Measurements from ENCODE around the gene PPP1R14C.
A peak's percentile ranks its signal among the peaks of the same experiment; 100 is the strongest.

Gene PPP1R14C, protein sequence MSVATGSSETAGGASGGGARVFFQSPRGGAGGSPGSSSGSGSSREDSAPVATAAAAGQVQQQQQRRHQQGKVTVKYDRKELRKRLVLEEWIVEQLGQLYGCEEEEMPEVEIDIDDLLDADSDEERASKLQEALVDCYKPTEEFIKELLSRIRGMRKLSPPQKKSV

DNA sequence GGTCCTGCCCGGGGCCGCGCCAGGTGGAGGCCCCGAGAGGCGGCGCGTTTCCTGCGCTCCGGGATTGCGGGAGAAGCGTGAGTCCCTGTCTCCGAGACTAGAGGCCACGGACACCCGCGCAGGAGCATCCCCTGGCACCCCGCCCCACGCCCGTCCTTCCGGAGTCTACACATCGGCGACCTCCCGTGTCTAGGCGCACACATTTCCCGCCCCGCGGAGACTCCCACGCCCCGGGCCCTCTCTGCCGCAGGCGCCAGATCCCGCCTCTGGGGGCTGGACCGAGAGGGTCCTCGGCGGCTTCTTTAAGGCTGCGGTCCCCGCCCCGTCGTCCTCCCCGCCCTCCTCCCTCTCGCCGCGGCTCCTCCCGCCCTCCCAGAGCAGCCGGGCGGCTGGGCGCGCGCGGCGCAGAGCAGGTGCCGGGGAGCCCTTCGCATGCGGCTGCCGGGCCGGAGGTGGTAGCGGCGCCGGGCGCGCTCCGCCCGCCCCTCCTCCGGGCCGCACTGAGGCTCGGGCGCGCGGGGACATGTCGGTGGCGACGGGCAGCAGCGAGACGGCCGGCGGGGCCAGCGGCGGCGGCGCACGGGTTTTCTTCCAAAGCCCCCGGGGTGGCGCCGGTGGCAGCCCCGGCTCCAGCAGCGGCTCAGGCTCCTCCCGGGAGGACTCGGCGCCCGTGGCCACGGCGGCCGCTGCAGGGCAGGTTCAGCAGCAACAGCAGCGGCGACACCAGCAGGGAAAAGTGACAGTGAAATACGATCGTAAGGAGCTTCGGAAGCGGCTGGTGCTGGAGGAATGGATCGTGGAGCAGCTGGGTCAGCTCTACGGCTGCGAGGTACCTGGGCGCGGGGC, at the start of gene PPP1R14C:
PPP1R14C (plus strand) TSS at position 375 of the 846 bp plus-strand sequence; CDS start at position 524, 149 bp downstream.
- Histone ChIP-seq H3K9me3 (ENCODE audit: control insufficient read depth, low read length) (no peaks in the 10 kb centered on the region), H3K4me1 (no peaks in the 10 kb centered on the region), H3K4me3 (ENCODE audit: low read depth, low read length) (peak within 1 kb of the TSS; percentile 51), H3K27me3 (ENCODE audit: control insufficient read depth, insufficient read depth, low read length) (no peaks in the 10 kb centered on the region), H3K27ac (no peak within 1 kb of the TSS), H3K36me3 (ENCODE audit: control insufficient read depth, insufficient read depth, low read length) (no peaks in the 10 kb centered on the region), H3K9ac (no peak within 1 kb of the TSS), H3K4me2 (ENCODE audit: low read length) (peak within 1 kb of the TSS; percentile 67), H2AFZ (peak within 1 kb of the TSS; percentile 84), H3K79me2 (no peaks in the 10 kb centered on the region)
- TF ChIP-seq, protein P1, sequence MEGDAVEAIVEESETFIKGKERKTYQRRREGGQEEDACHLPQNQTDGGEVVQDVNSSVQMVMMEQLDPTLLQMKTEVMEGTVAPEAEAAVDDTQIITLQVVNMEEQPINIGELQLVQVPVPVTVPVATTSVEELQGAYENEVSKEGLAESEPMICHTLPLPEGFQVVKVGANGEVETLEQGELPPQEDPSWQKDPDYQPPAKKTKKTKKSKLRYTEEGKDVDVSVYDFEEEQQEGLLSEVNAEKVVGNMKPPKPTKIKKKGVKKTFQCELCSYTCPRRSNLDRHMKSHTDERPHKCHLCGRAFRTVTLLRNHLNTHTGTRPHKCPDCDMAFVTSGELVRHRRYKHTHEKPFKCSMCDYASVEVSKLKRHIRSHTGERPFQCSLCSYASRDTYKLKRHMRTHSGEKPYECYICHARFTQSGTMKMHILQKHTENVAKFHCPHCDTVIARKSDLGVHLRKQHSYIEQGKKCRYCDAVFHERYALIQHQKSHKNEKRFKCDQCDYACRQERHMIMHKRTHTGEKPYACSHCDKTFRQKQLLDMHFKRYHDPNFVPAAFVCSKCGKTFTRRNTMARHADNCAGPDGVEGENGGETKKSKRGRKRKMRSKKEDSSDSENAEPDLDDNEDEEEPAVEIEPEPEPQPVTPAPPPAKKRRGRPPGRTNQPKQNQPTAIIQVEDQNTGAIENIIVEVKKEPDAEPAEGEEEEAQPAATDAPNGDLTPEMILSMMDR (IDR thresholded peaks at IDR 0.05): no peak

DNA sequence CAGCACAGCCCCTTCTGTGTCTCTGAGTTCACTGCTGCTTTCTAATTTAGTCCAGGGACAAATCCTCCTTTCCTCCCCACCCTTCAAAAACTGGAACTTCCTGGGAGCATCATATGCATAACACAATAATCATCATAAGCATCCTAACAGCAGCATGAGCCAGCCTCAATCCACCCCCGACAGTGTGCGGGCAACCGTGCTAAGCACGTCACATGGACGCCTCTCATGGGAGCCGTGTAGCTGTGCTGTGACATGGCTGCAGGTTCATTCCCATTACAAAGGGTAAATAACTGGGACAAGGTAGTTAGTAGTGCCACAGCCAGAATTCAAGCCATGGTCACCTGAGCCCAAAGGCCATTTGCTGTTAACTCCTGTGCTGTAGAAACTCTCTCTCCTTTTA, 49.4 kb upstream of the PPP1R14C start:
- Histone ChIP-seq H3K79me2 (no peaks in the 10 kb centered on the region), H3K4me3 (ENCODE audit: low read depth, low read length) (no peak overlapping the region), H3K9me3 (ENCODE audit: control insufficient read depth, low read length) (no peaks in the 10 kb centered on the region), H3K27ac (no peak overlapping the region), H3K4me2 (ENCODE audit: low read length) (no peak overlapping the region), H2AFZ (no peak overlapping the region), H3K36me3 (ENCODE audit: control insufficient read depth, insufficient read depth, low read length) (no peaks in the 10 kb centered on the region), H3K4me1 (no peaks in the 10 kb centered on the region), H3K27me3 (ENCODE audit: control insufficient read depth, insufficient read depth, low read length) (no peaks in the 10 kb centered on the region), H3K9ac (no peak overlapping the region)
- TF ChIP-seq, protein P1 (IDR thresholded peaks at IDR 0.05): no peak

DNA sequence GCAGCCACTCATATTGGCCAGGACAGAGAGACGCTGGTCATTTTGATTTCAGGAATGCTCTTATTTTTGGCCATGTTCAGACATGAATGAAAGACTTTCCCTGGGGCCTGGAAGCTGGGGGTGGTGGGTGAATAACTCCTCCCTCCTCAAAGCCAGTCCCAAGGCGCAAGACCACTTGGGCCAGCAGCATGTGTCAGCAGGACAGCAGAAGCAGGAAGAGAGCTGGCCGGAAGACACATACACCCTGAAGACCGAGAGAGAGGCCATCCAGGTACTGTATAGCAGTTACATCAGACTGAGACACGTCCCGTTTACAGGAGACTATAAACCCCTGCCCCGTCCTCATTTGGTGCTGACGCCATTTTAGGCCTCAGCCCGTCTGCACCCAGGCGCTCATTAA, 44.7 kb upstream of the PPP1R14C start:
- Histone ChIP-seq H3K4me2 (ENCODE audit: low read length) (no peak overlapping the region), H3K9ac (no peak overlapping the region), H3K36me3 (ENCODE audit: control insufficient read depth, insufficient read depth, low read length) (no peaks in the 10 kb centered on the region), H3K4me3 (ENCODE audit: low read depth, low read length) (no peak overlapping the region), H3K9me3 (ENCODE audit: control insufficient read depth, low read length) (no peaks in the 10 kb centered on the region), H2AFZ (no peak overlapping the region), H3K79me2 (no peaks in the 10 kb centered on the region), H3K27me3 (ENCODE audit: control insufficient read depth, insufficient read depth, low read length) (no peaks in the 10 kb centered on the region), H3K4me1 (no peaks in the 10 kb centered on the region), H3K27ac (no peak overlapping the region)
- TF ChIP-seq, protein P1 (IDR thresholded peaks at IDR 0.05): no peak

DNA sequence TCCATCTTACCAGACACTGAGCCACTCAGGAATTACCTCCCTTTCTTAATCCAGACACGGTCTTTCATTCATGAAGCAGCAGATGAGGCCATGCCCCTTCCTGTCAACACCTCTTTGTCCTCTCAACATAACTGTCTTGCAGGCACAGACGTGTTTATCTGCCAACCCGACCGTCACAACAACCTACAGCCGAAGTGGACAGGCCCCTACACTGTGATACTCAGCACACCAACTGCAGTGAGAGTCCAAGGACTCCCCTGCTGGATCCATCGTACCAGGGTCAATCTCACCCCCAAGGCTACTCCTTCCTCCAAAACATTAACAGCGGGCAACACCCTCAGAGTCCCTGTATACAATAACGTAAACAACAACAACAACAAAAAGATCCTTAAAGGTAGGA, 43.3 kb upstream of the PPP1R14C start:
- Histone ChIP-seq H3K79me2 (no peaks in the 10 kb centered on the region), H3K27me3 (ENCODE audit: control insufficient read depth, insufficient read depth, low read length) (no peaks in the 10 kb centered on the region), H2AFZ (no peak overlapping the region), H3K9me3 (ENCODE audit: control insufficient read depth, low read length) (no peaks in the 10 kb centered on the region), H3K9ac (no peak overlapping the region), H3K27ac (no peak overlapping the region), H3K36me3 (ENCODE audit: control insufficient read depth, insufficient read depth, low read length) (no peaks in the 10 kb centered on the region), H3K4me3 (ENCODE audit: low read depth, low read length) (no peak overlapping the region), H3K4me2 (ENCODE audit: low read length) (no peak overlapping the region), H3K4me1 (no peaks in the 10 kb centered on the region)
- TF ChIP-seq, protein P1 (IDR thresholded peaks at IDR 0.05): no peak

Data from parathyroid adenoma (tissue), 2 donors.